ENCODE results near the gene GPR158. TPM values are rescaled to one million over a fixed set of nuclear protein-coding genes. Genes with fewer than 3 reads are reported as not detected.
A peak's percentile ranks its signal among the peaks of the same experiment; 100 is the strongest.

Gene GPR158
- total and polyA plus RNA-seq, 9 of the 15 experiments (the other 6 are each of a cell fraction or from before 2014, with no cell fraction given): 4.0 to 7.6 (median 5.0) TPM

- H3K27me3 ChIP-seq (ENCODE audit: control insufficient read depth in 2 of 2, insufficient read depth in 2 of 2, low read length in 2 of 2): peaks cover 0 to 4% of the 10 kb centered on the region in 2 experiments; a peak in 1 of 5 replicates
- POLR2A ChIA-PET: no interaction called here
- no peak overlapping the region for H2AFZ ChIP-seq (ENCODE audit: low read depth, low read length)
- BruUV-seq (replicated peaks): no TSS peak
- 3% methylated on average over 2 of the region's 2 CpGs for WGBS (ENCODE audit: insufficient coverage, low coverage, missing lambda C conversion rate)
- intact Hi-C loops (cut with micrococcal nuclease) (no loop called here), in situ Hi-C loops (cut with MboI) (no loop called here)
- no peak for FAIRE-seq
- no peak overlapping the region for H3K4me3 ChIP-seq
- no peaks in the 10 kb centered on the region for H3K9me3 ChIP-seq (replicated peaks; ENCODE audit: control insufficient read depth, insufficient read depth, low read depth, low read length)
- TF ChIP-seq RBM15 (IDR thresholded peaks at IDR 0.05; ENCODE audit: insufficient read depth, low read length) (no peak), NFE2 (IDR thresholded peaks at IDR 0.05; ENCODE audit: low read depth) (peak; percentile 26; the same call in 1 of the 2 replicates), ZNF764 (CRISPR knock-in tag; IDR thresholded peaks at IDR 0.05; ENCODE audit: low read depth) (no peak), C11orf30 (IDR thresholded peaks at IDR 0.05; ENCODE audit: low read depth) (peak; percentile 20; the same call in 1 of the 2 replicates), MAFG (tag; conservative IDR thresholded peaks at IDR 0.05) (peak; percentile 57), ZNF316 (IDR thresholded peaks at IDR 0.05) (peak; percentile 42)
- no peak overlapping the region for H3K27ac ChIP-seq (ENCODE audit: extremely low read depth, low read depth, low read length)
- CTCF ChIA-PET (ENCODE audit: low intra/inter-chr PET ratio): no interaction called here
- H4K20me1 ChIP-seq (replicated peaks; ENCODE audit: control insufficient read depth, insufficient read depth, low read length): no peaks in the 10 kb centered on the region
- H3K4me2 ChIP-seq (ENCODE audit: insufficient read depth, low read length): no peak overlapping the region
- no peak for DNase-seq (ENCODE audit: extremely low read depth in 1 of 4, low spot score in 3 of 4)
- H3K4me1 ChIP-seq (replicated peaks in 1 of 2; ENCODE audit: control insufficient read depth in 2 of 2, insufficient read depth in 2 of 2, low read length in 2 of 2): no peaks in the 10 kb centered on the region
- H3K79me2 ChIP-seq (ENCODE audit: control insufficient read depth, insufficient read depth, low read length): no peaks in the 10 kb centered on the region
- no peak overlapping the region for H3K9ac ChIP-seq (ENCODE audit: insufficient read depth in 1 of 2, low read depth in 2 of 2, low read length in 2 of 2)
- no peak for ATAC-seq
- no peaks in the 10 kb centered on the region for H3K9me1 ChIP-seq (ENCODE audit: control insufficient read depth, insufficient read depth, low read length)
- H3K36me3 ChIP-seq (ENCODE audit: control insufficient read depth, insufficient read depth, low read length): no peaks in the 10 kb centered on the region
Observed at GRCh38 chr10:25651534-25651933, 476.7 kb downstream of the GPR158 start.

Small RNA genes lying within 50 kb of the gene (small RNA-seq; reads per million reads assigned to genes)
- gene RN7SKP220: not detected

Other genes starting within 250 kb of the GPR158 start
- gene PRTFDC1, start 222.4 kb upstream of the GPR158 start, total RNA-seq (2014; rRNA removed): 6.0 and 7.0 TPM in 2 replicates
- gene PRTFDC1, start 222.4 kb upstream of the GPR158 start, total RNA-seq (2014; rRNA removed; fragmentation: Illumina TruSeq; extraction: Trizol): 10.0 and 14.4 TPM in 2 replicates
- gene PRTFDC1, start 222.4 kb upstream of the GPR158 start, total RNA-seq (2015; rRNA removed; fragmentation: Illumina TruSeq; extraction: Trizol): 9.4 and 9.5 TPM in 2 replicates
- gene PRTFDC1, start 222.4 kb upstream of the GPR158 start, total RNA-seq (2021): 7.5 and 8.0 TPM in 2 replicates
- gene PRTFDC1, start 222.4 kb upstream of the GPR158 start, polyA plus RNA-seq (2011; rRNA removed): 17.4 and 27.6 TPM in 2 replicates
- 10.7 and 12.5 TPM in 2 replicates for gene PRTFDC1, start 222.4 kb upstream of the GPR158 start, polyA plus RNA-seq (2014; fragmentation: Illumina TruSeq; extraction: Trizol)
- 10 to 100 TPM; 19.0 to 19.7 TPM for gene PRTFDC1, start 222.4 kb upstream of the GPR158 start, polyA plus RNA-seq (2014; fragmentation: Nextera tagmentation; extraction: Ambion mirVana)
- gene PRTFDC1, start 222.4 kb upstream of the GPR158 start, polyA plus RNA-seq (2014; rRNA removed): 9.1 TPM in 2 replicates
- 0.12 and 0.14 TPM in 2 replicates for gene ENKUR, start 158.8 kb upstream of the GPR158 start, total RNA-seq (2014; rRNA removed)
- gene ENKUR, start 158.8 kb upstream of the GPR158 start, total RNA-seq (2014; rRNA removed; fragmentation: Illumina TruSeq; extraction: Trizol): 0.06 and 0.25 TPM in 2 replicates
- 0.11 TPM in 2 replicates for gene ENKUR, start 158.8 kb upstream of the GPR158 start, total RNA-seq (2015; rRNA removed; fragmentation: Illumina TruSeq; extraction: Trizol)
- 0.09 and 0.20 TPM in 2 replicates for gene ENKUR, start 158.8 kb upstream of the GPR158 start, total RNA-seq (2021)
- 0.19 and 0.46 TPM in 2 replicates for gene ENKUR, start 158.8 kb upstream of the GPR158 start, polyA plus RNA-seq (2011; rRNA removed)
- gene ENKUR, start 158.8 kb upstream of the GPR158 start, polyA plus RNA-seq (2014; fragmentation: Illumina TruSeq; extraction: Trizol): 0.21 TPM in 1 of 2 replicates, not detected in the other
- gene ENKUR, start 158.8 kb upstream of the GPR158 start, polyA plus RNA-seq (2014; fragmentation: Nextera tagmentation; extraction: Ambion mirVana): under 1 TPM; 0.06 to 0.07 TPM
- gene ENKUR, start 158.8 kb upstream of the GPR158 start, polyA plus RNA-seq (2014; rRNA removed): 0.28 TPM in 1 of 2 replicates, not detected in the other
- gene THNSL1, start 158.4 kb upstream of the GPR158 start, total RNA-seq (2014; rRNA removed): 3.2 and 4.7 TPM in 2 replicates
- 8.6 and 8.9 TPM in 2 replicates for gene THNSL1, start 158.4 kb upstream of the GPR158 start, total RNA-seq (2014; rRNA removed; fragmentation: Illumina TruSeq; extraction: Trizol)
- gene THNSL1, start 158.4 kb upstream of the GPR158 start, total RNA-seq (2015; rRNA removed; fragmentation: Illumina TruSeq; extraction: Trizol): 5.8 and 6.3 TPM in 2 replicates
- 6.2 and 6.4 TPM in 2 replicates for gene THNSL1, start 158.4 kb upstream of the GPR158 start, total RNA-seq (2021)
- 6.0 and 7.5 TPM in 2 replicates for gene THNSL1, start 158.4 kb upstream of the GPR158 start, polyA plus RNA-seq (2011; rRNA removed)
- 6.4 and 7.0 TPM in 2 replicates for gene THNSL1, start 158.4 kb upstream of the GPR158 start, polyA plus RNA-seq (2014; fragmentation: Illumina TruSeq; extraction: Trizol)
- 1 to 10 TPM; 5.9 to 7.6 TPM for gene THNSL1, start 158.4 kb upstream of the GPR158 start, polyA plus RNA-seq (2014; fragmentation: Nextera tagmentation; extraction: Ambion mirVana)
- gene THNSL1, start 158.4 kb upstream of the GPR158 start, polyA plus RNA-seq (2014; rRNA removed): 4.2 and 4.5 TPM in 2 replicates